ENCODE results near the gene GLYR1. TPM values are rescaled to one million over a fixed set of nuclear protein-coding genes. Genes with fewer than 3 reads are reported as not detected.

GLYR1 gene
- total and polyA plus RNA-seq, 10 of the 15 experiments (the other 5 are each of a cell fraction or from before 2014, with no cell fraction given), result 7.3 to 90.2 (median 57.2) TPM

DNA sequence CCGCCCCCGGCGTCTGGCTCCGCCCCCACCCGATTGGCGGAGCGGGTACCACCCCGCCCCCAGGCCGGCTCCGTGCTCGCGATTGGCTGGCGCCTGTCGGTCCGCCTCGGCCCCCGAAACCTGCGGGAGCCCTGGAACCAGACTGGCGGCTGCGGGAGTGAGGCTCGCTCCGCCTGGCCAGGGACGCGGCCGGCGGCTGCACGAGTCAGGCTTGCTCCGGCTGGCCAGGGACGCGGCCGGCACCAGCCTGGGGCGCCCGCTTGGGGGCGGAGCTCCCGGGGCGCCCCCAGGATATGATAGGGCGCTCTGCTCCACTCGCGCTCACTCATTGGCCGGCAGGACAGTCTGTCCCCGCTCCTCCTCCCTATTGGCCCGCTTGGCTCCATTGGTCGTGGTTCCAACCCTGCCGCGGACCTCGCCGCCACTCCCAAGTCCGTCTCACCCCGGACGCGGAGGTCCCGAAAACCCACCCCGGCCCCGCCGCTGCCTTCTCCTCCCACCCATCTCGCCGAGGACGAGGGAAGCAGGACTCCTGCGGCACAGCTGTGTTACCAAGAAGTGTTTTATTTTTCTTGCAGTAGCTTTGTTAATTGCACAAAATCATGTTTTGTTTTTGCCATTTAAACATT, 44.3 kb downstream of the GLYR1 start:
- H3K4me2 ChIP-seq (ENCODE audit: control insufficient read depth, insufficient read depth), result peak overlapping the region; percentile 97
- H3K79me2 ChIP-seq (ENCODE audit: control insufficient read depth, insufficient read depth, low read length), result no peaks in the 10 kb centered on the region
- intact Hi-C loops (cut with micrococcal nuclease; ENCODE audit: unreplicated experiment) (loop anchor here (2.0 to 10.0 kb wide), 4 partner anchors 34 to 188 kb away; partner anchors contain the start of genes ANKS3, DNAAF8, SEC14L5 and UBALD1), in situ Hi-C loops (cut with MboI) (no loop called here)
- no peaks in the 10 kb centered on the region for H3K9me3 ChIP-seq (replicated peaks; ENCODE audit: control insufficient read depth, insufficient read depth, low read length)
- ChIA-PET RAD21 (ENCODE audit: unreplicated experiment) (interaction anchor here (1.1 to 2.8 kb wide), 2 partner anchors 68 to 108 kb away, joined by 4 to 18 read pairs; partner anchors contain the start of genes ANKS3 and DNAAF8), POLR2A (interaction anchor here (0.5 to 1.8 kb wide), 6 partner anchors 8 to 109 kb away, joined by 3 to 5 read pairs (median 4); partner anchors contain the start of genes ANKS3, DNAAF8 and NUDT16L1), SMC1A (ENCODE audit: uncharacterized antibody, unreplicated experiment) (interaction anchor here (0.7 to 2.4 kb wide), 5 partner anchors 9 to 179 kb away, joined by 3 to 11 read pairs (median 5); partner anchors contain the start of gene DNAAF8), CTCF (interaction anchor here (0.7 to 1.4 kb wide), 4 partner anchors 16 to 108 kb away, joined by 3 to 5 read pairs (median 3); partner anchors contain the start of genes ANKS3 and DNAAF8)
- H3K27ac ChIP-seq (ENCODE audit: control insufficient read depth, insufficient read depth), result peak overlapping the region; percentile 20; the same call in 1 of the 2 replicates
- no peaks in the 10 kb centered on the region for H3K27me3 ChIP-seq (replicated peaks in 1 of 2; ENCODE audit: control insufficient read depth in 2 of 2, insufficient read depth in 2 of 2, low read length in 1 of 2)
- peak; percentile 97 for ATAC-seq
- BruUV-seq (replicated peaks), result no TSS peak
- H2AFZ ChIP-seq (ENCODE audit: control insufficient read depth, low read depth, low read length), result peak overlapping the region; percentile 66
- WGBS (ENCODE audit: insufficient coverage, insufficient replicate concordance, low lambda C conversion rate, missing lambda C conversion rate), result under 1% methylated on average over 37 of the region's 59 CpGs
- H3K36me3 ChIP-seq (ENCODE audit: control insufficient read depth in 2 of 2, insufficient read depth in 2 of 2, low read length in 1 of 2), result peaks cover 3 to 4% of the 10 kb centered on the region in 2 experiments
- H3K9ac ChIP-seq (ENCODE audit: control insufficient read depth, insufficient read depth, low read length), result peak overlapping the region; percentile 43; the same call in 1 of the 2 replicates
- peak; percentile 47 for DNase-seq (ENCODE audit: low read depth, low spot score)
- H4K20me1 ChIP-seq (ENCODE audit: control insufficient read depth, insufficient read depth), result no peaks in the 10 kb centered on the region
- H3K4me3 ChIP-seq, result peak overlapping the region; percentile 72
- FAIRE-seq, result peak; percentile 97
- peaks cover 20% of the 10 kb centered on the region for H3K4me1 ChIP-seq (ENCODE audit: control insufficient read depth, insufficient read depth, low read length)
- TF ChIP-seq, protein P1, sequence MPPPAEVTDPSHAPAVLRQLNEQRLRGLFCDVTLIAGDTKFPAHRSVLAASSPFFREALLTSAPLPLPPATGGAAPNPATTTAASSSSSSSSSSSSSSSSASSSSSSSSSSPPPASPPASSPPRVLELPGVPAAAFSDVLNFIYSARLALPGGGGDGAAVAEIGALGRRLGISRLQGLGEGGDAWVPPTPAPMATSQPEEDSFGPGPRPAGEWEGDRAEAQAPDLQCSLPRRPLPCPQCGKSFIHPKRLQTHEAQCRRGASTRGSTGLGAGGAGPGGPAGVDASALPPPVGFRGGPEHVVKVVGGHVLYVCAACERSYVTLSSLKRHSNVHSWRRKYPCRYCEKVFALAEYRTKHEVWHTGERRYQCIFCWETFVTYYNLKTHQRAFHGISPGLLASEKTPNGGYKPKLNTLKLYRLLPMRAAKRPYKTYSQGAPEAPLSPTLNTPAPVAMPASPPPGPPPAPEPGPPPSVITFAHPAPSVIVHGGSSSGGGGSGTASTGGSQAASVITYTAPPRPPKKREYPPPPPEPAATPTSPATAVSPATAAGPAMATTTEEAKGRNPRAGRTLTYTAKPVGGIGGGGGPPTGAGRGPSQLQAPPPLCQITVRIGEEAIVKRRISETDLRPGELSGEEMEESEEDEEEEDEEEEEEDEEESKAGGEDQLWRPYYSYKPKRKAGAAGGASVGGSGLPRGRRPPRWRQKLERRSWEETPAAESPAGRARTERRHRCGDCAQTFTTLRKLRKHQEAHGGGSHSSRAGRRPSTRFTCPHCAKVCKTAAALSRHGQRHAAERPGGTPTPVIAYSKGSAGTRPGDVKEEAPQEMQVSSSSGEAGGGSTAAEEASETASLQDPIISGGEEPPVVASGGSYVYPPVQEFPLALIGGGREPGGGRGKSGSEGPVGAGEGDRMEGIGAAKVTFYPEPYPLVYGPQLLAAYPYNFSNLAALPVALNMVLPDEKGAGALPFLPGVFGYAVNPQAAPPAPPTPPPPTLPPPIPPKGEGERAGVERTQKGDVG (CRISPR knock-in tag; IDR thresholded peaks at IDR 0.05), result no peak
- TF ChIP-seq SRF (IDR thresholded peaks at IDR 0.05; ENCODE audit: low read depth in 2 of 2, low read length in 2 of 2) (no peak), SMAD5 (IDR thresholded peaks at IDR 0.05; ENCODE audit: low read depth) (no peak), SMAD1 (IDR thresholded peaks at IDR 0.05; ENCODE audit: low read depth, partially characterized antibody) (no peak), HDAC6 (IDR thresholded peaks at IDR 0.05; ENCODE audit: unreplicated experiment) (no peak), EP300 (IDR thresholded peaks at IDR 0.05; ENCODE audit: borderline replicate concordance in 1 of 2, control insufficient read depth in 1 of 2, low read depth in 2 of 2, low read length in 2 of 2) (no peak), CHD2 (IDR thresholded peaks at IDR 0.05; ENCODE audit: borderline replicate concordance, low read depth, low read length) (peak; percentile 90; the same call in 1 of the 2 replicates), STAT3 (IDR thresholded peaks at IDR 0.05; ENCODE audit: low read depth, low read length) (no peak), NFYB (IDR thresholded peaks at IDR 0.05; ENCODE audit: insufficient read depth, low read depth, low read length) (peak; percentile 97), YY1 (IDR thresholded peaks at IDR 0.05; ENCODE audit: low read depth, low read length) (no peak), IRF4 (IDR thresholded peaks at IDR 0.05; ENCODE audit: low read depth, low read length) (no peak), CREB1 (IDR thresholded peaks at IDR 0.05; ENCODE audit: low read depth) (peak; percentile 28; the same call in 1 of the 2 replicates), TAF1 (IDR thresholded peaks at IDR 0.05; ENCODE audit: borderline replicate concordance, low read depth, low read length) (no peak), RAD51 (IDR thresholded peaks at IDR 0.05) (no peak), SUZ12 (IDR thresholded peaks at IDR 0.05; ENCODE audit: unreplicated experiment) (no peak), BHLHE40 (IDR thresholded peaks at IDR 0.05; ENCODE audit: borderline replicate concordance in 1 of 2, low read depth in 2 of 2, low read length in 1 of 2) (peak in 1 of 2 experiments; percentile 65; a peak in 2 of 4 replicates)
- TF ChIP-seq, protein P2, sequence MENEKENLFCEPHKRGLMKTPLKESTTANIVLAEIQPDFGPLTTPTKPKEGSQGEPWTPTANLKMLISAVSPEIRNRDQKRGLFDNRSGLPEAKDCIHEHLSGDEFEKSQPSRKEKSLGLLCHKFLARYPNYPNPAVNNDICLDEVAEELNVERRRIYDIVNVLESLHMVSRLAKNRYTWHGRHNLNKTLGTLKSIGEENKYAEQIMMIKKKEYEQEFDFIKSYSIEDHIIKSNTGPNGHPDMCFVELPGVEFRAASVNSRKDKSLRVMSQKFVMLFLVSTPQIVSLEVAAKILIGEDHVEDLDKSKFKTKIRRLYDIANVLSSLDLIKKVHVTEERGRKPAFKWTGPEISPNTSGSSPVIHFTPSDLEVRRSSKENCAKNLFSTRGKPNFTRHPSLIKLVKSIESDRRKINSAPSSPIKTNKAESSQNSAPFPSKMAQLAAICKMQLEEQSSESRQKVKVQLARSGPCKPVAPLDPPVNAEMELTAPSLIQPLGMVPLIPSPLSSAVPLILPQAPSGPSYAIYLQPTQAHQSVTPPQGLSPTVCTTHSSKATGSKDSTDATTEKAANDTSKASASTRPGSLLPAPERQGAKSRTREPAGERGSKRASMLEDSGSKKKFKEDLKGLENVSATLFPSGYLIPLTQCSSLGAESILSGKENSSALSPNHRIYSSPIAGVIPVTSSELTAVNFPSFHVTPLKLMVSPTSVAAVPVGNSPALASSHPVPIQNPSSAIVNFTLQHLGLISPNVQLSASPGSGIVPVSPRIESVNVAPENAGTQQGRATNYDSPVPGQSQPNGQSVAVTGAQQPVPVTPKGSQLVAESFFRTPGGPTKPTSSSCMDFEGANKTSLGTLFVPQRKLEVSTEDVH (IDR thresholded peaks at IDR 0.05; ENCODE audit: low read depth, partially characterized antibody), result no peak
